Ovary (tissue), 3 donors: ENCODE data around the gene ABI3BP.

Experiments
- EP300 ChIP-seq: sonication (generic); formaldehyde crosslinking; IDR thresholded peaks from one replicate; pipeline ENCODE4 v1.6.1; 2017; ENCODE audit warnings: antibody characterized with exemption
- POLR2A ChIP-seq: fragments of 450-650 bp; IDR thresholded peaks from one replicate; pipeline ENCODE4 v1.6.1; 2017; ENCODE audit warnings: antibody characterized with exemption, mild to moderate bottlenecking, moderate library complexity
- TF ChIP-seq, protein P1 (sequence below), 3 donors: fragments of 450-650 bp in 2 of 3; fragments of 200-600 bp in 1 of 3; IDR thresholded peaks; one replicate each; pipeline versions ENCODE4 v1.5.1 to v1.8.0; 2016 to 2022; ENCODE audit warnings: antibody characterized with exemption in 3 of 3, mild to moderate bottlenecking in 1 of 3
- donor health status: DM: no; HTN: no; CAD: no.

DNA sequence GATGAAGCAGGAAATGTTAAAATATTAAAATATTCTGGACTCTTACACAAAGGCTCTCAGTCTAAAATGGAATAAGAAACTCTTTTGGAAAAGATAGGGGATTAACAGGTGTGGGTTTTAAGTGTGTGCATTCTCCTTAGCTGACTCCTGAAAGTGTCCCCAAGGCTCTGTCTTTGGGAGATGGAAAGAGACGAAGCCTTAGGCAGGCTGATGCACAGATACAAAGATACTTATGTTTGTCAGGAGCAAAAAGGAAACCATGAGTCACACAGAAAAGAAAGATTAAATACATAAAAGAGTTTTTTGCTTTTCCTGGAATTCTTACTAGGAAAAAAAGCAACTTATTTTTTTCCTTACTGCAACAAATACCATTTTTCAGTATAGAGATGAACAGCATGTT, 23.8 kb upstream of the ABI3BP start:
- TF ChIP-seq, protein P1, sequence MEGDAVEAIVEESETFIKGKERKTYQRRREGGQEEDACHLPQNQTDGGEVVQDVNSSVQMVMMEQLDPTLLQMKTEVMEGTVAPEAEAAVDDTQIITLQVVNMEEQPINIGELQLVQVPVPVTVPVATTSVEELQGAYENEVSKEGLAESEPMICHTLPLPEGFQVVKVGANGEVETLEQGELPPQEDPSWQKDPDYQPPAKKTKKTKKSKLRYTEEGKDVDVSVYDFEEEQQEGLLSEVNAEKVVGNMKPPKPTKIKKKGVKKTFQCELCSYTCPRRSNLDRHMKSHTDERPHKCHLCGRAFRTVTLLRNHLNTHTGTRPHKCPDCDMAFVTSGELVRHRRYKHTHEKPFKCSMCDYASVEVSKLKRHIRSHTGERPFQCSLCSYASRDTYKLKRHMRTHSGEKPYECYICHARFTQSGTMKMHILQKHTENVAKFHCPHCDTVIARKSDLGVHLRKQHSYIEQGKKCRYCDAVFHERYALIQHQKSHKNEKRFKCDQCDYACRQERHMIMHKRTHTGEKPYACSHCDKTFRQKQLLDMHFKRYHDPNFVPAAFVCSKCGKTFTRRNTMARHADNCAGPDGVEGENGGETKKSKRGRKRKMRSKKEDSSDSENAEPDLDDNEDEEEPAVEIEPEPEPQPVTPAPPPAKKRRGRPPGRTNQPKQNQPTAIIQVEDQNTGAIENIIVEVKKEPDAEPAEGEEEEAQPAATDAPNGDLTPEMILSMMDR (IDR thresholded peaks at IDR 0.05) = no peak
- TF ChIP-seq EP300 = no peak
- no peak for TF ChIP-seq POLR2A
